ENCODE measurements around the gene INO80B.

Gene INO80B

DNA sequence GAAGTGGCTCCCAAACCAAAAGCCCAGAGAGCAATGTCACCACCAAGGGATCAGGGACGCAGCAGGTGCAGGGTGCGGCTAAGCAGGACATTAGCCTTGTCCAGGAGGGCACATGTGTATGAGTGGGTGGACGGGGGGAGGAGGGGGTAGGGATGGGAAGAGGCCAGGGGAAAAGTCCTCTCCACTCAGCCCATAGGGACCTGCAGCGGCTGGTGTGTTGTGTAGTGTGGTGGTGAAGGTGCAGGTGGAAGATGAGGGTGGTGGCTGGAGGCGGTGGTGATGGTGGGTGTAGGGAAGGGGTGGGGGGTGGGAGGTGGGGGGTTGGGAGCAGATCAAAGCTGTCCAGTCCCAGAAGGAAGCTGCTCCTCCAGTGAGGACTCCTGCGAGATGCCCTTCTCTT is 37.1 kb upstream of the INO80B start:
- Histone ChIP-seq H3K4me1 (ENCODE audit: control insufficient read depth, low read length) (peaks cover 68% of the 10 kb centered on the region), H3K27ac (ENCODE audit: low read depth, low read length) (no peak overlapping the region), H3K9me2 (replicated peaks; ENCODE audit: control insufficient read depth, low read length) (no peaks in the 10 kb centered on the region), H4K20me1 (ENCODE audit: control insufficient read depth, insufficient read depth, low read depth, low read length) (no peaks in the 10 kb centered on the region), H3K4me2 (ENCODE audit: low read length) (no peak overlapping the region), H3K9me3 (ENCODE audit: control insufficient read depth, insufficient read depth, low read length) (no peaks in the 10 kb centered on the region), H3K4me3 (ENCODE audit: low read length) (no peak overlapping the region), H3F3A (ENCODE audit: control insufficient read depth, insufficient read depth) (0 out of 2 replicates have a peak, but pooled peaks cover 7% of the 10 kb centered on the region), H3K36me3 (ENCODE audit: control insufficient read depth, low read length) (no peaks in the 10 kb centered on the region), H3K27me3 (ENCODE audit: control insufficient read depth, low read length) (peaks cover 17% of the 10 kb centered on the region), H3K79me2 (ENCODE audit: control insufficient read depth, low read length) (peaks cover 8% of the 10 kb centered on the region)
- TF ChIP-seq, protein P1, sequence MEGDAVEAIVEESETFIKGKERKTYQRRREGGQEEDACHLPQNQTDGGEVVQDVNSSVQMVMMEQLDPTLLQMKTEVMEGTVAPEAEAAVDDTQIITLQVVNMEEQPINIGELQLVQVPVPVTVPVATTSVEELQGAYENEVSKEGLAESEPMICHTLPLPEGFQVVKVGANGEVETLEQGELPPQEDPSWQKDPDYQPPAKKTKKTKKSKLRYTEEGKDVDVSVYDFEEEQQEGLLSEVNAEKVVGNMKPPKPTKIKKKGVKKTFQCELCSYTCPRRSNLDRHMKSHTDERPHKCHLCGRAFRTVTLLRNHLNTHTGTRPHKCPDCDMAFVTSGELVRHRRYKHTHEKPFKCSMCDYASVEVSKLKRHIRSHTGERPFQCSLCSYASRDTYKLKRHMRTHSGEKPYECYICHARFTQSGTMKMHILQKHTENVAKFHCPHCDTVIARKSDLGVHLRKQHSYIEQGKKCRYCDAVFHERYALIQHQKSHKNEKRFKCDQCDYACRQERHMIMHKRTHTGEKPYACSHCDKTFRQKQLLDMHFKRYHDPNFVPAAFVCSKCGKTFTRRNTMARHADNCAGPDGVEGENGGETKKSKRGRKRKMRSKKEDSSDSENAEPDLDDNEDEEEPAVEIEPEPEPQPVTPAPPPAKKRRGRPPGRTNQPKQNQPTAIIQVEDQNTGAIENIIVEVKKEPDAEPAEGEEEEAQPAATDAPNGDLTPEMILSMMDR (IDR thresholded peaks at IDR 0.05; ENCODE audit: low read depth, low read length, poor library complexity, severe bottlenecking) = no peak
- no peak for TF ChIP-seq EZH2phosphoT487 (IDR thresholded peaks at IDR 0.05; ENCODE audit: borderline replicate concordance, low read length)

DNA sequence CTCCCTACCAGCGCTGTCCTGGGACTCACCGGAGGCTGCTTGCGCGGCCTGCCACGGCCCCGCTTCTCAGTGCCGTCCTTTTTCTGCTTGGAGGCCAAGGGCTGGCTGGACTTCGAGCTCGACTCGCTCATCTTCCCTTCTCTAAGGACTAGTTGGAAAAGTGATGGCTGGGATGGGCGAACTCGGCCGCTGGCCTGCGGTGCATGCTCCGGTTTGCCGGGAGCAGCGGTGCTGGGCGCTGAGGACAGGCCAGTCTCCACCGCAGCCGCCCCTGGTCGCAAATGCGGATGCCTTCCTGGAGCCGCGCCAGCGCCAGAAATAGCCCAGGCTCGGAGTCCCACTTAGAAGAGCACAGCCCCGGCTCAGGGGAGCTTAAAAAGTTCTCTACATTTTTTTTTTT is 36.6 kb upstream of the INO80B start:
- H3K79me2 ChIP-seq (ENCODE audit: control insufficient read depth, low read length) = peaks cover 13% of the 10 kb centered on the region
- 0 out of 2 replicates have a peak, but pooled peaks cover 7% of the 10 kb centered on the region for H3F3A ChIP-seq (ENCODE audit: control insufficient read depth, insufficient read depth)
- H3K4me3 ChIP-seq (ENCODE audit: low read length) = no peak overlapping the region
- H3K4me1 ChIP-seq (ENCODE audit: control insufficient read depth, low read length) = peaks cover 72% of the 10 kb centered on the region
- no peaks in the 10 kb centered on the region for H3K9me3 ChIP-seq (ENCODE audit: control insufficient read depth, insufficient read depth, low read length)
- no peaks in the 10 kb centered on the region for H3K9me2 ChIP-seq (replicated peaks; ENCODE audit: control insufficient read depth, low read length)
- H4K20me1 ChIP-seq (ENCODE audit: control insufficient read depth, insufficient read depth, low read depth, low read length) = no peaks in the 10 kb centered on the region
- no peak overlapping the region for H3K27ac ChIP-seq (ENCODE audit: low read depth, low read length)
- H3K36me3 ChIP-seq (ENCODE audit: control insufficient read depth, low read length) = peaks cover 5% of the 10 kb centered on the region; the same call in 1 of the 2 replicates
- H3K27me3 ChIP-seq (ENCODE audit: control insufficient read depth, low read length) = peaks cover 17% of the 10 kb centered on the region
- TF ChIP-seq, protein P1 (IDR thresholded peaks at IDR 0.05; ENCODE audit: low read depth, low read length, poor library complexity, severe bottlenecking) = no peak
- TF ChIP-seq EZH2phosphoT487 (IDR thresholded peaks at IDR 0.05; ENCODE audit: borderline replicate concordance, low read length) = no peak
- no peak overlapping the region for H3K4me2 ChIP-seq (ENCODE audit: low read length)

DNA sequence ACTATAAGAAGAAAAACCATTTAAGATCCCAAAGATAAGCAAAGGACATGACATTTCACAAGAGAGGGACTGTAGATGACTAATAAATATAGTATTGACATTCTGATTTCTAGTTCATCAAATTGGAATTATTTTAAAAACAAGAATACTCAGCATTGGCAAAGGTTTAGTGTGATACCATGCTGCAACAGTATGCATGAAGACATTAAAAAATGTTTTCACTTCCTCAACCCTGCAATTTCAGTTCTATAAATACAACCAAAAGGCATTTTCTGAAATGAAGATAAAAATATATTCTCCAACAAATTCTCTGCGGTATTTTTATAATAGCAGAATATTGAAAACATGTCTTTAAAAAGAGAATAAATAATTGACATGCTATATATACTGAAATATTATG is 35.5 kb upstream of the INO80B start:
- Histone ChIP-seq H3K9me2 (replicated peaks; ENCODE audit: control insufficient read depth, low read length) (no peaks in the 10 kb centered on the region), H3K9me3 (ENCODE audit: control insufficient read depth, insufficient read depth, low read length) (no peaks in the 10 kb centered on the region), H3F3A (ENCODE audit: control insufficient read depth, insufficient read depth) (0 out of 2 replicates have a peak, but pooled peaks cover 4% of the 10 kb centered on the region), H3K4me2 (ENCODE audit: low read length) (peak overlapping the region; percentile 100; the same call in 1 of the 2 replicates), H3K79me2 (ENCODE audit: control insufficient read depth, low read length) (peaks cover 13% of the 10 kb centered on the region), H3K4me3 (ENCODE audit: low read length) (no peak overlapping the region), H3K4me1 (ENCODE audit: control insufficient read depth, low read length) (peaks cover 62% of the 10 kb centered on the region), H3K27me3 (ENCODE audit: control insufficient read depth, low read length) (peaks cover 17% of the 10 kb centered on the region), H3K36me3 (ENCODE audit: control insufficient read depth, low read length) (peaks cover 10% of the 10 kb centered on the region; the same call in 1 of the 2 replicates), H4K20me1 (ENCODE audit: control insufficient read depth, insufficient read depth, low read depth, low read length) (no peaks in the 10 kb centered on the region), H3K27ac (ENCODE audit: low read depth, low read length) (no peak overlapping the region)
- TF ChIP-seq, protein P1 (IDR thresholded peaks at IDR 0.05; ENCODE audit: low read depth, low read length, poor library complexity, severe bottlenecking) = no peak
- TF ChIP-seq EZH2phosphoT487 (IDR thresholded peaks at IDR 0.05; ENCODE audit: borderline replicate concordance, low read length) = no peak
